ENCODE data around the gene BOC.

The BOC gene

DNA sequence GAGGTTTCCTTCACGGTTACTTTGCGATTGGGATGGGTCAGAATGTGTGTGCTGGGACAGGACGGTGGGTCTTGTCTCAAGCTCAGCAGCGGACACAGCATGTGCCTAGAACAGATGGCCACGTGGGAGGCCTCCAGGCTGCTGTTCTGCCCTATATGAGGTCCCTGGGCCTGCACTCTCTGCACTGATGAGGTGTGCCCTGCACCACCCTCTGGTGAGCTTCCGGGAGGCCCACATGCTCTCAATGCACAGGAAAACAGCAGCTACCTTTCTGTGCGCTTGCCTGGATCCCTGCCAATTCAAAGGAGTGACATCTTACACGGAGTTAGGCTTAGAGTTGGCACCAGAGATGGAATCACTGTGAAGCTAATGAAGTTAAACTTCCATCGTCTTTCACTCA, 59.8 kb downstream of the BOC start:
- peak; percentile 58 for DNase-seq

- DNase-seq = no peak
Measured at GRCh38 chr3:113271594-113272384, 60.4 kb downstream of the BOC start.

- no peak for DNase-seq
Measured at GRCh38 chr3:113272385-113272779, 61.0 kb downstream of the BOC start.

GRCh38 chr3:113273011-113273410, 61.7 kb downstream of the BOC start:
- DNase-seq = no peak

- no peak for DNase-seq
Measured at GRCh38 chr3:113273604-113274378, 62.4 kb downstream of the BOC start.

GRCh38 chr3:113274425-113275257, 63.3 kb downstream of the BOC start:
- peak; percentile 60 for DNase-seq

DNA sequence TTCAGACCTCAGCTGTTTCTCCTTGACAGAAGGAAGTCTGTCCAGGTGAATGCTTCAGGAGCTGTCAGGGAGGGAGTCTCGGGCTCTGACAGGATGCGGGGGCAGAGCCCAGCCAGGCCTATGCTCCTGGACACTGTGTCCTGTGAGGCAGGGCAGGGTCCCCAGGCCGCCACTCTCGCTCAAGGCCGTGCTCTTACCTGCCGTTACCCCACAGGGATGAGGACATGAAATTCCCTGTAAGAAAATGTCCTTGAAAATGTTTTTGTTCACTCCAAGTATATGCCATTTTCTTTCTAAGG, 63.9 kb downstream of the BOC start:
- no peak for DNase-seq

DNA sequence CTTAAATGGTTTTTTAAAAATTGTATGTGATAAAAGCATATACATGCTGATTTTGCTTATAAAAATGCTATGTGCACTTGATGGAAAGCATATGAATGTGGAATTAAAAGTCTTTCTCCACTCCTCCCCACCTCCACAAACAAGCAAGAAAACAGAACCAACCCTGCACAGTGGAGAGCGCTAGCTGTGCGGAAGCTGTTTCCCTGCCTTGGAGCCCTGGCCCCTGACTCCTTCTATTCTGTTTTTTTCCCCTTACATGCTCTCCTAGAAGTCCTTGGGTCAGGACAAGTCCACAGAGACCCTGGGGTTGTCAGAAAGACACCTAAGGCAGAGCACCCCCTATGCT, 64.2 kb downstream of the BOC start:
- no peak for DNase-seq

GRCh38 chr3:113275929-113276750, 64.8 kb downstream of the BOC start:
- peak; percentile 68 for DNase-seq

GRCh38 chr3:113276751-113277080, 65.4 kb downstream of the BOC start:
- no peak for DNase-seq

DNA sequence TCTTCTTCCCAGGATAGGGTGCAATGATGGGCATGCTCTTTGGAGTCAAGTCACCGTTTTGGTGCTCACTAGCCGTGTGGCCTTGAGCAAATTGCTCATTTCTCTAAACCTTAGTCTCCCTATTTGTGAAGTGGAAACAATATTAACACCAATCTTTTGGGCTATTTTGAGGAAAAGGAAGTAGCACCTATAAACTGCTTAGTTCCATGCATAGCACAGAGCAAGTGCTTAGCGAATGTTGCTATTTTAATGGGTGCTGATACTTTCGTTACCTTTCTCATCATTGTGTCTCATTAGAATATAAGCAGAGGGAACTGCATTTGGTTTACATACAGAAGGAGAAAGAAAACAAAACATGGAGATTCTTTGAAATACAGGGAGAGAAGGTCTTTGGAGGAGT, 66.1 kb downstream of the BOC start:
- DNase-seq = no peak

- no peak for DNase-seq
Measured at GRCh38 chr3:113277941-113278598, 66.7 kb downstream of the BOC start.

- no peak for DNase-seq
Measured at GRCh38 chr3:113278599-113278955, 67.2 kb downstream of the BOC start.

- no peak for DNase-seq
Measured at GRCh38 chr3:113279686-113280085, 68.3 kb downstream of the BOC start.

DNA sequence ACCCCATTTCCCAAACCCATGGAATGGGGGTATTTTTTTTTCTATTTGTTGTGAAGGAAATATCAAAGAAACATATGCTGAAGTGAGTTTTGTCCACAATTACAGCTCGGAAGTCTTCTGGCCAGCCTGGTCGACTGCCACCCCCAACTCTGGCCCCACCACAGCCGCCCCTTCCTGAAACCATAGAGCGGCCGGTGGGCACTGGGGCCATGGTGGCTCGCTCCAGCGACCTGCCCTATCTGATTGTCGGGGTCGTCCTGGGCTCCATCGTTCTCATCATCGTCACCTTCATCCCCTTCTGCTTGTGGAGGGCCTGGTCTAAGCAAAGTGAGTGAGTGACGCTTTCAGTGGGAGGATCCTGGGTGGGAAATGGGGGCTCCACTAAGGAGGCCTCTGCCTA, 71.9 kb downstream of the BOC start:
- DNase-seq = no peak

- no peak for DNase-seq
Measured at GRCh38 chr3:113284453-113285050, 73.2 kb downstream of the BOC start.

GRCh38 chr3:113285226-113285625, 73.9 kb downstream of the BOC start:
- no peak for DNase-seq

DNA sequence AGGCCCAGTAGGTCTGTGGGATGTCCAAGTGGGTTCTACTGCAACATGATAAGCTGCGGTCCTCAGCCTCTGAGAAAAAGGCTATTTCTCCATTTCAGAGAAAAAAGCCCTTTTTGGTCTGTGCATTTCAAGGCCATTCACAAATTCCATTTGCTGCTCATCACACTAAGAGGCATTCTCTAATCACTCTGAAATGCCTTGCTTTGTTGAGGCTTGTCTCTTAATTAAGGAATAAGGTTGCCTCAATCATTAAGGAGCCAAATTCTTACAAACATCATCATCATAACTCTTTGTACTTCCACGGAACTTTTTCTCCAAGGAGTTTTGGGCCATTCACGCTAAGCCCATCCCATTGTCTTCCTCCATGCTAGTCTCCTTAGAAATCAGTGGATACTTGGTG, 74.4 kb downstream of the BOC start:
- no peak for DNase-seq

- DNase-seq = no peak
Measured at GRCh38 chr3:113286524-113286923, 75.2 kb downstream of the BOC start.

GRCh38 chr3:113287111-113287802, 75.9 kb downstream of the BOC start:
- peak; percentile 26 for DNase-seq
